CMK (cell line): Measurements from ENCODE around the gene CALHM4.

Source experiments
- DNase-seq: peaks from one replicate; pipeline ENCODE4 v3.0.0-alpha.2; 2010; ENCODE audit warnings: low read depth

Gene CALHM4

GRCh38 chr6:116542426-116542825 lies 11.1 kb upstream of the CALHM4 start:
- no peak for DNase-seq

GRCh38 chr6:116543149-116543548 lies 10.4 kb upstream of the CALHM4 start:
- no peak for DNase-seq

- DNase-seq, result no peak
These were observed 7.9 kb upstream of the CALHM4 start, which contains the start of gene TRAPPC3L for GRCh38 chr6:116545651-116546050. Gene TRAPPC3L, minus strand, starts transcription at chr6:116545684. Its CDS starts 170 bp downstream, at chr6:116545514.

- DNase-seq, result no peak
These were observed 6.2 kb upstream of the CALHM4 start for GRCh38 chr6:116547358-116547757.

GRCh38 chr6:116550796-116551195 lies 2.8 kb upstream of the CALHM4 start:
- no peak for DNase-seq

- DNase-seq, result no peak
These were observed 2.5 kb downstream of the CALHM4 start for GRCh38 chr6:116556065-116556464.

- DNase-seq, result no peak
These were observed 3.4 kb downstream of the CALHM4 start for GRCh38 chr6:116556814-116557415.

GRCh38 chr6:116557893-116558292 lies 4.3 kb downstream of the CALHM4 start:
- DNase-seq, result no peak

GRCh38 chr6:116560130-116560529 lies 6.6 kb downstream of the CALHM4 start:
- no peak for DNase-seq

- DNase-seq, result no peak
These were observed 7.9 kb downstream of the CALHM4 start for GRCh38 chr6:116561377-116562018.

- no peak for DNase-seq
These were observed 8.5 kb downstream of the CALHM4 start for GRCh38 chr6:116562019-116562403.

- DNase-seq, result no peak
These were observed 9.1 kb downstream of the CALHM4 start for GRCh38 chr6:116562614-116563013.

- no peak for DNase-seq
These were observed 10.3 kb downstream of the CALHM4 start for GRCh38 chr6:116563830-116564229.

GRCh38 chr6:116564311-116564710 lies 10.8 kb downstream of the CALHM4 start:
- no peak for DNase-seq

- no peak for DNase-seq
These were observed 11.6 kb downstream of the CALHM4 start for GRCh38 chr6:116564921-116565872.

GRCh38 chr6:116568111-116568510 lies 14.6 kb downstream of the CALHM4 start:
- DNase-seq, result no peak

- DNase-seq, result no peak
These were observed 15.5 kb downstream of the CALHM4 start for GRCh38 chr6:116568821-116569755.

- peak; percentile 96 for DNase-seq
These were observed 17.5 kb downstream of the CALHM4 start, which contains the start of gene RWDD1 for GRCh38 chr6:116570856-116571682. Gene RWDD1, plus strand, starts transcription at chr6:116571504. Its CDS starts 79 bp downstream, at chr6:116571583.

GRCh38 chr6:116571683-116572000 lies 18.1 kb downstream of the CALHM4 start:
- no peak for DNase-seq

- no peak for DNase-seq
These were observed 18.6 kb downstream of the CALHM4 start for GRCh38 chr6:116572162-116572561.

- no peak for DNase-seq
These were observed 21.7 kb downstream of the CALHM4 start for GRCh38 chr6:116575227-116575626.
